C4-2B (cell line): ENCODE measurements around the gene TRANK1.

ENCODE experiments used
- H3K27ac ChIP-seq: fragments of 450-650 bp; 2 replicates; pipeline ENCODE4 v1.5.1; 2017
- ZFX ChIP-seq: fragments of 450-650 bp; IDR thresholded peaks from 2 replicates; pipeline ENCODE4 v1.6.1; 2017
- TF ChIP-seq, protein P1 (sequence below): fragments of 450-650 bp; conservative IDR thresholded peaks from 2 replicates; pipeline ENCODE4 v1.5.1; 2017; ENCODE audit warnings: mild to moderate bottlenecking

Gene TRANK1

DNA sequence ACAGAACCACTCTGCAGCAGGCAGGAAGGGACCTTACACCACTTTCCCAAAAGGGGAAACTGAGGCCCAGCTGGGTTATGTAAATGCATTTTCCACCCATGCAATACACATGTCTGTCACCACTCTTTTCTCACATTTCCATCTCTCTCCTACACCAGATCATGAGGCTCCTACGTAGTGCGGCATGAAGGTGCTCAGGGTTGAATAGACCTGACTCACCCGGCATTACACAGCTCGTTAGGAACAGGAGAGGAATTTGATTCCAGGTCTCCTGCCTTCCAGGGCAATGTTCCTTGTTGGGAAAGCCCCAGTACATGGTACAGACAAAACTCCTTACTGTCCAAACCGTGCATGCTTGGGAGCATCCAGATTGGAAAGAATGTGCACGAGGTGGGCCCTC, 118.6 kb downstream of the TRANK1 start:
- H3K27ac ChIP-seq, result no peak overlapping the region
- TF ChIP-seq, protein P1, sequence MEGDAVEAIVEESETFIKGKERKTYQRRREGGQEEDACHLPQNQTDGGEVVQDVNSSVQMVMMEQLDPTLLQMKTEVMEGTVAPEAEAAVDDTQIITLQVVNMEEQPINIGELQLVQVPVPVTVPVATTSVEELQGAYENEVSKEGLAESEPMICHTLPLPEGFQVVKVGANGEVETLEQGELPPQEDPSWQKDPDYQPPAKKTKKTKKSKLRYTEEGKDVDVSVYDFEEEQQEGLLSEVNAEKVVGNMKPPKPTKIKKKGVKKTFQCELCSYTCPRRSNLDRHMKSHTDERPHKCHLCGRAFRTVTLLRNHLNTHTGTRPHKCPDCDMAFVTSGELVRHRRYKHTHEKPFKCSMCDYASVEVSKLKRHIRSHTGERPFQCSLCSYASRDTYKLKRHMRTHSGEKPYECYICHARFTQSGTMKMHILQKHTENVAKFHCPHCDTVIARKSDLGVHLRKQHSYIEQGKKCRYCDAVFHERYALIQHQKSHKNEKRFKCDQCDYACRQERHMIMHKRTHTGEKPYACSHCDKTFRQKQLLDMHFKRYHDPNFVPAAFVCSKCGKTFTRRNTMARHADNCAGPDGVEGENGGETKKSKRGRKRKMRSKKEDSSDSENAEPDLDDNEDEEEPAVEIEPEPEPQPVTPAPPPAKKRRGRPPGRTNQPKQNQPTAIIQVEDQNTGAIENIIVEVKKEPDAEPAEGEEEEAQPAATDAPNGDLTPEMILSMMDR, result no peak
- no peak for TF ChIP-seq ZFX

DNA sequence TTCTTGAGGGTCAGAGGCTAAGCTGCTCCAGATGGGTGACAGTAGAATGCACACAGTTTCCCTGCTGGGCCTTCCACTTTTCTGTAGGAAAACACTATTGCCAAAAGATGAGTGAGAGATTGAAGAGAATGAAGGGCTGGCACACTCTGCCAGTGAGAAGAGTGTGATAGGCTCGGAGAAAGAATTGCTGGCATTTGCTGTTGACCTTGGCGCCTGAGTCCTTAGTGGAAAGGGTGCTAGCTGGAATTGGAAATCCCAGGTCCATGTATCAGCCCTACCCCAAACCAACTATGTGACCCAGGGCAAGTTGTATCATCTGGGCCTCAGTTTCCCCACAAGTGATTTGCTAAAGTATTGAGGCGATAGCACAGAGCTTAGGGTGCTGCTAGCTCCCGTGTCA, 120.4 kb downstream of the TRANK1 start:
- H3K27ac ChIP-seq, result no peak overlapping the region

DNA sequence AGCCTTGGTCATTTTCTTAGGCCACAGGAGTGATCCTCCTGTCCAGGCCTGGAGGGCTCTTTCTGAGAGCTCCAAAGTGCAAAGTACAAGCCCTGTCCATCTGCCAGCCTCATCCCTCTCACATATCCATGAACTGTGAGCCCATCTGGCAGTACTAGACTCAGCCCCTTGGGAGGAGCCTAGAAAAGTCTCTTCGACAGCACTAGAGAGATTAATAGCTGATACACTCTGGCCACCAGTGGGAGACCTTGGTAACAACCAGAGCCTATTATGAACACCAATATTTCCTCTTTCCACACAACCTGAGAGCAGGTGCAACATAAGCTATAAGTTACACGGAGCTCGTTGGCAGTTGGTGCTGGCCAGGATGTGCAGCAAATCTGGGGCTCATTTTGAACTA, 121.0 kb downstream of the TRANK1 start:
- no peak overlapping the region for H3K27ac ChIP-seq
- TF ChIP-seq, protein P1, result no peak
- no peak for TF ChIP-seq ZFX

More for the DNA sequence above, 120.4 kb downstream of the TRANK1 start:
- TF ChIP-seq ZFX, result no peak
- TF ChIP-seq, protein P1, result no peak

DNA sequence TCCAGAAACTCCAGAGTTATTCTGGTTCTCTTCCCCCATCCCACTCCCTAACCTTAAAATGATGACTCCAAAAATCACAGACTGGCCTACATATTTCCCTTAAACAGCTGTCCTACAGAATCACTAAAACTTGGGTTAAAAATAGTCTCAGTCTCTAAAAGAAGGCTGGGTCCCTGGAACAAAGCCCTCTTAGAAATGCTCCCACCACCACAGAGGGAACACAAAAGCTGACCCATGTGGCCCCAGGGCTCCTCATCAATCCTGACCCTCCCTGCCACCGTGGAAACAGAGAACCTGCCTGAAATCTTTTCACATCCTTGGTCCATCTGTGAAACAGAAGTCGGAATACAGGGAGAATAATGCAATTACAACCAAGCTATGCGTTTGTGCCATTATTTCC, 124.8 kb downstream of the TRANK1 start:
- TF ChIP-seq, protein P1, result no peak
- TF ChIP-seq ZFX, result no peak
- H3K27ac ChIP-seq, result no peak overlapping the region

DNA sequence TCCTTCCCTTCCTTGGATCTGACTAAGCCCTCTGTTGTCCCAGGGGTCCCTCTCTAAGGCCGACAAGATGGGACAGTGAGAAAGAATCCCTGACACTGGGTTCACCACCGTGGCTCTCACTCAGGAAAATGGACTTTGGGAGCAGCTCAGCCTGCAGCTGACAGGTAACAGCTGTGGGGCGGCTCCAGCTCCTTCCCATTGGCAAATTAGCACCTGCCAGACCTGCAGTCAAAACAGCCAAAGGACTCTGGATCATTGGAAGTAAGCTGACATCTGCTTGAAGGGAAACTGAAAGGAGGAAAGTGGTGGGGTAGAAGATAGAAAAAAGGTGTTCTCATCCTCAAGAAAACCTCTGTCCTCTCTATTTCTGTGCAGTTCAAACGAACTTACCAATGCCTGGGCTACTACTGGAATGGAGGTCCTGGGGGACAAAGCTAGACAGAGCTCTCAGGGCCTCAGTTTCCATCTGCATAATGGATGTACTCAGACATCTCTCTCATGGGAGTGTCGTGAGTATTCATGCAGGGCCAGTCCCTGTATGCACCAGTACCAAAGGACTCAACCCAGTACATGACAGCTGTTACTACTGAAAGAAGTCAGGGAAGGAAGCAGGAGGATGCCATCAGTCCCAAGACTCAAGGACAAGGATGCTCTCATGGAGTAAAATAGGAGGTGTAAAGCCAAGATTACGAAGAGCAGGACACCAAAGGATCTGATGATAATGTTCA, 126.9 kb downstream of the TRANK1 start:
- TF ChIP-seq ZFX, result no peak
- TF ChIP-seq, protein P1, result no peak
- H3K27ac ChIP-seq, result no peak overlapping the region

DNA sequence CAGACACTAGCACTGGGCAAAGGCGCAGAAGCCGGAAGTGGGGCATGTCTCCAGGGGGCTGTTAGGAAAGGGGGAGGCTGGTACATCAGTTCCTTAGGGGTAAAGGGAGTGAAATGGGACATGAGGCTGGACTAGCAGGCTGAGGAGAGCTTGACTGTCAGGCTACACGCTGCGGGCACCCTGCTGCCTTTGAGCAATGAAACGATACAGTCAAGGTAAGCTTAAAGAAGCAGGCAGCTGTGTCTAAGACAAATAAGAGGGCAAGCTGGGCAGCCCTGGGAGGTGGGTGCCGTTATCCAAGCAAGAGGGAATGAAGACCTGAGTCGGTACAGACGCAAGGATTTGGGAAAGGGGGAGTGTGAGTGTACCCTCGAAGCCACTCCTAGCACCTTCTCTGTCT, 129.5 kb downstream of the TRANK1 start:
- no peak overlapping the region for H3K27ac ChIP-seq
- TF ChIP-seq, protein P1, result no peak
- TF ChIP-seq ZFX, result no peak

DNA sequence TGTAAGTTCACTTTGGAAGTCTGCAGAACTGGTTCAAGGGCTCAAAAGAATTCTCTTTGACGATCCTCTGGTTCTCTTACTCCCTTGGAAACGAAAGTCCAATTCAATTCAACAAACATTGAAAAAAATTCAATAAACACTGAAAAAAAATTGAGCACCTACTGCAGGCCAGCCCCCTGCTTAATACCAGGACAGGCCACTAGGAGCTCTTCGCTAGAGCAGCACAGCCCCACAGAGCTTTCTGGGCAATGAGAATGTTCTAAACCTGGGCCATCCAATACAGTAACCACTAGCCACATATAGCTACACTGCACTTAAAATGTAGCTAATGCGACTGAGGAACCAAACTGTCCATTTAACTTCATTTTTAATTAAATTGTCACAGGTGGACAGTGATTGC, 130.1 kb downstream of the TRANK1 start:
- H3K27ac ChIP-seq, result no peak overlapping the region
- TF ChIP-seq ZFX, result no peak
- TF ChIP-seq, protein P1, result no peak; the same call in 1 of the 2 replicates
